Measurements from ENCODE around the gene VIL1.

Gene VIL1

DNA sequence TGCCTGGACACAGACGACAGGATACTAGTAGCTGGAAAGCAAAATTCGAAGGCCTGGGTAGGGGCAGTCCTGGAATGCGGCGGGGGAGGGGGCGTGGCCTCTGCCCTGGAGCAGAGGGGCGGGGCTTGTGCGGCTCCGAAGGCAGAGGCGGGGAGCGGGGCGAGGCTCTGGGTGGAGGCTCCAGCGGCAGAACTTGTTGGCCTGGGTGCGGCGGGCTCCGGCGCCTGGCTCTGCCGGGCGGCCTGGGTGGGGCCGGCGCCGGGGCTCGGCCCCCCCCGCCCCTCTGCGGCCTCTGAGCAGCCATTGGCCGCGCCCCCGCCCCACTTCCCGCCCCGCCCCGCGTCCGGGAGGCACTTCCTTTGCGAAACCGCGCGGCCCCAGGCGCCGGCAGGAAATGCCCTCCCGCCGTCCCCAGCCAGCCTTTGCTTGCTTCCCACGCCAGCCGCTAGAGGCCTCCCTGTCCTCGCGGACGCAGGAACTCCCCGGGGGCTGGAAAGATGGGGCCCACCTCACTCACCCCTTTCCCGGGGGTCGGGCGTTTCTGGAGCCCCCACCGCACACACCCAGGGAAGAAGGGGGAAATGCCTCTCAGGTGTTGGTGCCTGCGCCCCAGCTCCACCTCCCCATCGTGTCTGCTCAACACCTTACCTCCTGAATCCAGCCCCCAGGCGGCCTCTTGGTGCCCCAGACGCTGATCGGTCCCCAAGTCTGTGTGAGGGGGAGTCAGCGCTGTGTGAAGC is 12.5 kb upstream of the VIL1 start:
- DNase-seq (ENCODE audit: low read depth): peak; percentile 87

- DNase-seq (ENCODE audit: low read depth): peak; percentile 25
Observed at GRCh38 chr2:218406949-218407618, 11.8 kb upstream of the VIL1 start.

DNA sequence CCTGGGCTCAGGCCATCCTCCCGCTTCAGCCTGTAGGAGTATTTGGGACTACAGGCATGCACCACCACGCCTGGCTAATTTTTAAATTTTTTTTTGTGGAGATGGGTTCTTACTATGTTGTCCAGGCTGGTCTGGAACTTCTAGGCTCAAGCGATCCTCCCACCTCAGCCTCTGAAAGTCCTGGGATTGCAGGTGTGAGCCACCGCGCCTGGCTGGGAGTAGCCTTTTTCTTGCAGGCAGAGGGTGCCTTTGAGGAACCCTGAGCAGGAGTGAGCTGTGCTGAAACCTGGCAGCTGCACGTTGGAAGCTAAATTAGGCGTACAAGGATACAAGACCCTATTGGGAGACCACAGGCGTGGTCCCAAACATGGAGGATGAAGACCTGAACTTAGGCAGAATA is 11.2 kb upstream of the VIL1 start:
- DNase-seq (ENCODE audit: low read depth): no peak

DNA sequence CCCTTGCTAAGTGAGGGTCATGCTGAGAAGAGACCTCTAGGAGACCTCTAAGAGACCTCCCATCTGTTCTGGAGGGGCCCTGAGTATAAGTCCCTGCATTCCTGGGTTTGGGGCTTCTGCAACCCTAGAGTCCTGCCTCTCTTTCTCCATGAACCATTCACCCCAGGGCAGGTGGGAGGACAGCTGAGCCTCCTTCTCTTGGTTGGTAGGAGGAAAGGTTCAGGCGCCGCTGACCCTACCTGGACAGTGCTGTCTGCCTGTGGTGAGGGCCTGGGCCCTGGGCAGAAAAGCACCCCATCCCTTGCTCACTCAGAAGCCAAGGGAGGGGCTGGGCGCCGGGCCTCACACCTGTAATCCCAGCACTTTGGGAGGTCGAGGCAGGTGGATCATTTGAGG is 604 bp upstream of the VIL1 start:
- no peak for DNase-seq (ENCODE audit: low read depth)

DNA sequence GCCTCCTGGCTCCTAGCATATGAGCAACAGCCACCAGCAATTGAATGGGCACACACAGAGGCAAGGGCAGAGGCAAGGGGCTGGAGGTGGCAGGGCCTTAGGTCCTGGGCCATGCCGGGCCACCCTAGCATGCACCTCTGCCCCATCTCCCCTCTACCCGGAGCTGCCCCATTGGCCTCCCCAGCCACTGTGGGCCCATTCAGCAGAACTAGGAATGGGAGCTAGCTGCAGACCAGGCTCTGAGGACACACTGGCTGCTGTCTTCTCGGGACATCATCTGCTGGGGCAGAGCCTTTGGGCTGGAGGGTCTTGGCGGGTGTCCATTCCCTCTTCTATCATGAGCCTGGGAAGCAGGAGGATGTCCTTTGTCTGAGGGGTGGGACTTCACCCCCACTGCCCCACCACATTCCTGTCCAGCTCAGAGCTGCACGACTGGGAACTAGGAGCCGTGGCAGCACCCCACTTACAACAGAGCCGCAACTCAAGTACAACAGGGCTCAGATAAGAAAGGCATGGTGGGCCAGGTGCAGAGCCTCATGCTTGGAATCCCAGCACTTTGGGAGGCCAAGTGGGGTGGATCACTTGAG is 800 bp downstream of the VIL1 start:
- DNase-seq (ENCODE audit: low read depth): no peak

- DNase-seq (ENCODE audit: low read depth): no peak
Observed at GRCh38 chr2:218421027-218421426, 2.1 kb downstream of the VIL1 start.

GRCh38 chr2:218422403-218423086 is 3.6 kb downstream of the VIL1 start:
- no peak for DNase-seq (ENCODE audit: low read depth)

DNA sequence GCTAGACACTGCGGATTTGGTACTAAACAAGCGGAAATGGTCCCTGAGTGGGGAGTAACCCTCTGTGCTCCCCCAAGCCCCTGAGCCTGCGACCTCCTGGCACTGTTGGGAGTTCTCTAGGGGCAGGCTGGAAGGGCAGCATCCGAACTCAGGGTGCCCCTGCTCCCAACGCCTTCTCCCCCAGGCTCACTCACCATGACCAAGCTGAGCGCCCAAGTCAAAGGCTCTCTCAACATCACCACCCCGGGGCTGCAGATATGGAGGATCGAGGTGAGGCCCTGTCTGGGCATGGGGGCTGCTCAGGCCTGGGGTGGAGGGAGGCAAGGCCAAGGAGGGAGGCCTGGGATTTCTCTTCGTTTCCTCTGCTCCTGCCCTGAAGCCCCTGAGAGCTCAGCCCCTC is 4.7 kb downstream of the VIL1 start:
- no peak for DNase-seq (ENCODE audit: low read depth)

DNA sequence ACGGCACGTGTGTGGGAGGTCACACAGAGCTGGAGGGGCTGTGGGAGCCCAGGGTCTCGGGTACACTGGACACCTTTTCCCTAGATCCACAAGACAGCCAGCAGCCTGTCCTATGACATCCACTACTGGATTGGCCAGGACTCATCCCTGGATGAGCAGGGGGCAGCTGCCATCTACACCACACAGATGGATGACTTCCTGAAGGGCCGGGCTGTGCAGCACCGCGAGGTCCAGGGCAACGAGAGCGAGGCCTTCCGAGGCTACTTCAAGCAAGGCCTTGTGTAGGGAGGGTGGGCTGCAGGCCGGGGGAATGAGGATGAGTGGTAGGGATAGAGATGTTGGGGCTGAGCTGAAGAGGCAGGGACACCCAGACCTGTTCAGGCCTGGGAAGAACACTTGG is 6.6 kb downstream of the VIL1 start:
- DNase-seq (ENCODE audit: low read depth): no peak

DNA sequence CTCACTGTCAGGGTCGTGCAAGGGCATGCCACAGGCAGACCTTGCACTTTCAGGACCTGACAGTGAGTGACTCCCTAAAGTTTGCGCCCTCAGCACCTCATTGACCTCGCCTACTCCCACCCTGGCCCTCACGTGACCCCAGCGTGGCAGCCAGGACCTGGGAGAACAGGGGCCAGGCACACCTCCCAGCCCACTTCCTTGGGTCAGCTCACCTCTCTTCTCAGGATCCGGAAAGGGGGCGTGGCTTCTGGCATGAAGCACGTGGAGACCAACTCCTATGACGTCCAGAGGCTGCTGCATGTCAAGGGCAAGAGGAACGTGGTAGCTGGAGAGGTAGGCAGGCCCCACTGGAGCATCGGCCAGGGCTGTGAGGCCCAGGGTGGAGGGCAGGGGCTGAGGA is 8.8 kb downstream of the VIL1 start:
- DNase-seq (ENCODE audit: low read depth): no peak

DNA sequence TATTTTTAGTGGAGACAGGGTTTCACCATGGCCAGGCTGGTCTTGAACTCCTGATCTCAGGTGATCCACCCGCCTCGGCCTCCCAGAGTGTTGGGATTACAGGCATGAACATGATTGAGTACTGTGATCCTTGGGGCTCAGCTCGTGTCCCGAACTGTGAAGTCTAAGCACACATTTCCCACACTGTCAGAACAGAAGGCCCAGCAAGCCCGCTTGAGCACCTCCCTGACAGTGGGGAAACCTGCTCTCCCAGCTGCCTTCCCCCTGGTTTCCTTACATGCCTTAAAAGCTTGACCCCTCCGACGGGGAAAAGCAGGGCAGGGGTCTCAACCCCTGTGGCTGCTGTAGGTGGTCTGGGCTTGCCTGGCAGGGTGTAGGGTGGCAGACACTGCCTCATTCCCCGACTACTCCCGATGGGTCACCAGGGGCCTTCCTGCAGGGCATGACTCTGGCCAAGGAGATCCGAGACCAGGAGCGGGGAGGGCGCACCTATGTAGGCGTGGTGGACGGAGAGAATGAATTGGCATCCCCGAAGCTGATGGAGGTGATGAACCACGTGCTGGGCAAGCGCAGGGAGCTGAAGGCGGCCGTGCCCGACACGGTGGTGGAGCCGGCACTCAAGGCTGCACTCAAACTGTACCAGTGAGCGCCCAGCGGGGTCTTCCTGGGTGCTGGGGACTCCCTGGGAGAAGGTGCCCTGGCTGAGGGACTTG is 10.1 kb downstream of the VIL1 start:
- no peak for DNase-seq (ENCODE audit: low read depth)

- DNase-seq (ENCODE audit: low read depth): no peak
Observed at GRCh38 chr2:218429911-218430692, 11.2 kb downstream of the VIL1 start.

DNA sequence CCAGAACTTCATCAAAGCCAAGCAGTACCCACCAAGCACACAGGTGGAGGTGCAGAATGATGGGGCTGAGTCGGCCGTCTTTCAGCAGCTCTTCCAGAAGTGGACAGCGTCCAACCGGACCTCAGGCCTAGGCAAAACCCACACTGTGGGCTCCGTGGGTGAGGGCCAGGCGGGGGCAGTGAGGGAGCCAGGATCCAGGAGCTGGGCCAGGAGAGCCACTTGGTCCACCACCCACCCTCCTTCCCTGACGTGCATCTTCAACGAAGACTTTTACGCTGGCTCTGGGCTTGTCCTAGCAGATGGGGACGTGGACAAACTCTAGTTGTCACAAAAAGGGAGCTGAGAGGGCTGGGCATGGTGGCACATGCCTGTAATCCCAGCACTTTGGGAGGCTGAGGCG is 11.8 kb downstream of the VIL1 start:
- DNase-seq (ENCODE audit: low read depth): no peak

DNA sequence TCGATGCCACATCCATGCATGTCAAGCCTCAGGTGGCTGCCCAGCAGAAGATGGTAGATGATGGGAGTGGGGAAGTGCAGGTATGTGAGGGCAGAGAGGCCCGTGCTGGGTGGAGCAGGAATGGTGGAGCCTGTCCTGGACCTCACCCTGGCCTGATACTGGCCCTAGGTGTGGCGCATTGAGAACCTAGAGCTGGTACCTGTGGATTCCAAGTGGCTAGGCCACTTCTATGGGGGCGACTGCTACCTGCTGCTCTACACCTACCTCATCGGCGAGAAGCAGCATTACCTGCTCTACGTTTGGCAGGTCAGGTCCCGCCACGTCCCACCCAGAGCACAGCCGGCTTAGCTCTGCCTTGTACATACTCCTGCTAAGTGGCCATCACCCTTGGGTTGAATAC is 13.0 kb downstream of the VIL1 start:
- DNase-seq (ENCODE audit: low read depth): no peak

DNA sequence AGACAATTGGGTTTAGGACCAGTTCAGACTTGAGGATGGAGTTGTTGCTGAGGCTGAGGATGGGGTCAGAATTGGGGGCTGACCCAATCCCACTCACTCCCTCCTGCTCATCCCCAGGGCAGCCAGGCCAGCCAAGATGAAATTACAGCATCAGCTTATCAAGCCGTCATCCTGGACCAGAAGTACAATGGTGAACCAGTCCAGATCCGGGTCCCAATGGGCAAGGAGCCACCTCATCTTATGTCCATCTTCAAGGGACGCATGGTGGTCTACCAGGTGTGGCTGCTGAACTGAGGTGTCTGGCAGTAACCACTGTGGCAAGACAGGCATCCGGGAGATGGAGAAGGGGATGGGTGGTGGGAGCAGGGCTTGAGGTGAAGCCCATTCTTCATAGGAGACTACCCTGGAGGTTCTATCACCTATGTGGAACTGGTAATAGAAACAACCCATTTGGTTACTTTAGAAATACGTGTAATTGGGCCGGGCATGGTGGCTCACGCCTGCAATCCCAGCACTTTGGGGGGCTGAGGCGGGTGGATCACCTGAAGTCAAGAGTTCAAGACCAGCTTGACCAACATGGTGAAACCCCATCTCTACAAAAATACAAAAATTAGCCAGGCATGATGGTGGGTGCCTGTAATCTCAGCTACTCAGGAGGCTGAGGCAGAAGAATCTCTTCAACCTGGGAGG is 13.9 kb downstream of the VIL1 start:
- DNase-seq (ENCODE audit: low read depth): no peak

DNA sequence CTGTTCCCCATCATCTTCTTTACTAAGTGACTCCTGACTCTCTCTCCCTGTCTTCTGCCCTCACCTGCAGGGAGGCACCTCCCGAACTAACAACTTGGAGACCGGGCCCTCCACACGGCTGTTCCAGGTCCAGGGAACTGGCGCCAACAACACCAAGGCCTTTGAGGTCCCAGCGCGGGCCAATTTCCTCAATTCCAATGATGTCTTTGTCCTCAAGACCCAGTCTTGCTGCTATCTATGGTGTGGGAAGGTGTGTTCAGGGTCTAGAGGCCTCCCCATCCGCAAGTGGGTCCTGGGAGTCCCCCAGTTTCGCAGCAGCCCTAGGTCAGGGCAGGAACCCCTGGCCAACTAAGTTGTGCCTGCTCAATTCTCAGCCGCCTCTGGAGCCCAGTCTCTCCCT is 15.5 kb downstream of the VIL1 start:
- no peak for DNase-seq (ENCODE audit: low read depth)

- DNase-seq (ENCODE audit: low read depth): no peak
Observed at GRCh38 chr2:218435003-218435982, 16.4 kb downstream of the VIL1 start.

GRCh38 chr2:218436992-218437391 is 18.1 kb downstream of the VIL1 start:
- no peak for DNase-seq (ENCODE audit: low read depth)

DNA sequence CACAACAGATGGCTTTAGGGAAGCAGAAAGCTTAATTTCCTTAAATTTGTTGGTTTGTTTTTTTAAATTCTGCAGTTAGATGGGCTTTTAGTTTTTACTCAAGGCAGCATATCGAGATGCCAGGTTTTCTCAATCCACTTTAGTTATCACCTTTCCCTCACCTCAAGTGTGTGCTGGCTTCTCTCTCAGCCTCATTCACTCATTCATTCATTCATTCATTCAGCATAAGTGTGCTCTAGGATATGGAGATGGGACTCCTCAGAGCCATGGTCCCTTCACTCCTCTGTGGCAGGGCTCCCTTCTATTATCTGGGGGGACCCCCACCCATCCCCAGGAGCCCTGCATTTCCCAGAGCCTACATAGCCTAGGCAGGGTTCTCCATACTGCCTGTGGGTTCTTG is 19.0 kb downstream of the VIL1 start:
- no peak for DNase-seq (ENCODE audit: low read depth)

DNA sequence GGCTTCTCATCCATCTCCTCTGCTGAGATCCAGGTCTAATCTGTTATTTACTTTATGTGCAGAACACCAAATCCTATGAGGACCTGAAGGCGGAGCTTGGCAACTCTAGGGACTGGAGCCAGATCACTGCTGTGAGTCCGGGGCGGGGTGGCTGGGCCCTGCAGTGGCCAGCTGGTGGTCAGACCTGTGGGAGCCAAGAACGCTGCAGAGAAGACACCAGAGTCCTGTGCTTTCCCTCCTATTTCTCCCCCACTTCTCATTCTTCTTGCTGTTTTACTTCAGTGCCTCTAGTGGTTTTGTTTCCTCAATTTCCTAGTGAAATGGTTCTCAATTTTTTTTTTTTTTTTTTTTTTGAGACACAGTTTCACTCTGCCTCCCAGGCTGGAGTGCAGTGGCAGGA is 19.7 kb downstream of the VIL1 start:
- DNase-seq (ENCODE audit: low read depth): no peak

All from stimulated activated CD8-positive, alpha-beta memory T cell treated with anti-CD3 and anti-CD28 coated beads, Interleukin-7, amount 100 ng/mL, for 24 hours (primary cell).